ENCODE measurements around the gene MRPS27. TPM values are rescaled to one million over a fixed set of nuclear protein-coding genes. Genes with fewer than 3 reads are reported as not detected.

The MRPS27 gene
- total RNA-seq, 6 experiments from 2014 or later: 28.6 to 40.3 (median 36.0) TPM

DNA sequence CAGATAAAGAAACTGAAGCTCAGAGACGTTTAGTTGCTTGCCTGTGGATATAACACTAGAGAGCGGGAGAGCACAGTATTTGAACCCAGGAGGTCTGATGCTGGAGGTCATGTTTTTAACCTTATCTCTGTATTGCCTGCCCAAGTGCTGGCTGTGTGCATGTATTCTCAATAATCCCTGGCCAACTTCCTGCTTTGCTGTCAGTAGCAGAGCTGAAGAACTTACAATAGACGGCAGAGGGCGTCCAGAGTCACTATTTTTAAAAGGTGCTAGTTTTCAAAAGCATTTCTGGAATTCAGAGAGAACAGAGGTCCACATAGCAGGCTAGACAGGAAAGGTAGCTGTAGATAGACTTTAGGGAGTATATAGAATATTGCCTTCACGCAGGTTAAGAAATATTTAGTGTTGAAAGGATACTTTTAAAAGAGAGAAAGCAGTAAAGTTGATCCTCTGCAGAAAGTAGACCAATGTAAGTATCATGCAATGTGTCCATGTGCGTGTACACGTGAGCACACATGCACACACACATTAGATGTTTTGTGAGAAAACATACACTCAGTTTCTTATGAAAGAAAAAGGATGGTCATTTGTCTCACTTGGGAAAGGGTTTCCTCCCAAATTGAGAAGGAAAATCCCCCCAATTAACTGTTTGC is 46.4 kb upstream of the MRPS27 start:
- H3K27ac ChIP-seq: no peak overlapping the region
- no peak overlapping the region for H3K4me3 ChIP-seq
- TF ChIP-seq, protein P1, sequence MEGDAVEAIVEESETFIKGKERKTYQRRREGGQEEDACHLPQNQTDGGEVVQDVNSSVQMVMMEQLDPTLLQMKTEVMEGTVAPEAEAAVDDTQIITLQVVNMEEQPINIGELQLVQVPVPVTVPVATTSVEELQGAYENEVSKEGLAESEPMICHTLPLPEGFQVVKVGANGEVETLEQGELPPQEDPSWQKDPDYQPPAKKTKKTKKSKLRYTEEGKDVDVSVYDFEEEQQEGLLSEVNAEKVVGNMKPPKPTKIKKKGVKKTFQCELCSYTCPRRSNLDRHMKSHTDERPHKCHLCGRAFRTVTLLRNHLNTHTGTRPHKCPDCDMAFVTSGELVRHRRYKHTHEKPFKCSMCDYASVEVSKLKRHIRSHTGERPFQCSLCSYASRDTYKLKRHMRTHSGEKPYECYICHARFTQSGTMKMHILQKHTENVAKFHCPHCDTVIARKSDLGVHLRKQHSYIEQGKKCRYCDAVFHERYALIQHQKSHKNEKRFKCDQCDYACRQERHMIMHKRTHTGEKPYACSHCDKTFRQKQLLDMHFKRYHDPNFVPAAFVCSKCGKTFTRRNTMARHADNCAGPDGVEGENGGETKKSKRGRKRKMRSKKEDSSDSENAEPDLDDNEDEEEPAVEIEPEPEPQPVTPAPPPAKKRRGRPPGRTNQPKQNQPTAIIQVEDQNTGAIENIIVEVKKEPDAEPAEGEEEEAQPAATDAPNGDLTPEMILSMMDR (IDR thresholded peaks at IDR 0.05): peak; percentile 65 to 80 (median 66)
- TF ChIP-seq POLR2A (IDR thresholded peaks at IDR 0.05): no peak
- H3K27me3 ChIP-seq: no peaks in the 10 kb centered on the region
- H3K9me3 ChIP-seq: no peaks in the 10 kb centered on the region
- ATAC-seq: peak; percentile 93 to 99 (median 96)
- no peaks in the 10 kb centered on the region for H3K4me1 ChIP-seq
- no peaks in the 10 kb centered on the region for H3K36me3 ChIP-seq
- intact Hi-C loops (cut with DNase I): no loop called here
- 28% methylated on average over 7 of the region's 7 CpGs for WGBS (ENCODE audit: insufficient coverage, low coverage, low lambda C conversion rate, missing lambda C conversion rate)
- peak in 2 of 3 donors; percentile 27 to 61 for DNase-seq

DNA sequence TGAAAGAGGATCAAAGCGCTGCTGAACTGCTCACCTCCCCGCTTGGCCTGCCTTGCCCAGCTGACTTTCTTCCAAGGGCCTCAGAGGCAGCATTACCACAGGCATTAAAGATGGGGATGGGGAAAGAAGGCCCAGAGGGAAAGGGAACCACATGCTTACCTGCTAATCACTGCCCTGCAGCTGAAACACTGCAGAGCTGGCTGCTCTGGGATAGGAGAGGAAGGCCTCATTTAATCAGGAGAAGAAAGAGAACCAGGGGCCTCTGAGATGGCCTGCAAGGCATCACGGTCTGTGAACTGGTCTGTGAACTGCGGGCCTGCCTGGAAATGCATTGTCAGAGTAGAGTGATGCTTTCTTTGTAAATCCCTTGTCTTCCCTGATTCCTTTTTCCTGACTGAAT is 44.9 kb upstream of the MRPS27 start:
- Histone ChIP-seq H3K27me3 (no peaks in the 10 kb centered on the region), H3K4me3 (no peak overlapping the region), H3K9me3 (no peaks in the 10 kb centered on the region), H3K27ac (no peak overlapping the region), H3K36me3 (peaks cover 0 to 3% (median 0%) of the 10 kb centered on the region in 4 donors), H3K4me1 (no peaks in the 10 kb centered on the region)
- intact Hi-C loops (cut with DNase I): no loop called here
- WGBS (ENCODE audit: insufficient coverage, low coverage, low lambda C conversion rate, missing lambda C conversion rate): 100% methylated on average over 2 of the region's 4 CpGs
- no peak for ATAC-seq
- no peak for TF ChIP-seq POLR2A (IDR thresholded peaks at IDR 0.05)
- TF ChIP-seq, protein P1 (IDR thresholded peaks at IDR 0.05): no peak
- DNase-seq: no peak

DNA sequence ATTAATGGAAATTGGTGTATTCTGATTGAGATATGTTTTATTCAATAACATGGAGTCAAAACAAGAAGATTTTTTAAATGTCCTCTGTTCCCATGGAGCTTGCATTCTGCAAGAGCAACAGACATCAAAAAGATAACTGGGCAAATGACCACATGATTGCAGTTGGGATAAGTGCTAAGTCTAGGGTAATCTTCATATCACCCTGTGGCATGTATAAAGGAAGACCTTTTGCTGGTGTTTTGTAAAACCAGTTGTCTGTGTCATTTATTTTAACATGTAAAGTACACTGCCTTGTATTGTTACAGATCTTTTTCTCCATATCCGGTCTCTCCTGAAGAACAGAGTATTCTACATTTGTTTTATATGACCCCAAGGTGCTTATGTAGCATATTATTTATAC is 44.1 kb upstream of the MRPS27 start:
- no peak overlapping the region for H3K27ac ChIP-seq
- H3K4me3 ChIP-seq: no peak overlapping the region
- no peak for TF ChIP-seq POLR2A (IDR thresholded peaks at IDR 0.05)
- TF ChIP-seq, protein P1 (IDR thresholded peaks at IDR 0.05): no peak
- WGBS (ENCODE audit: insufficient coverage, low coverage, low lambda C conversion rate, missing lambda C conversion rate): 100% methylated on average over 1 of the region's 1 CpG
- H3K27me3 ChIP-seq: no peaks in the 10 kb centered on the region
- intact Hi-C loops (cut with DNase I): no loop called here
- DNase-seq: no peak
- H3K9me3 ChIP-seq: no peaks in the 10 kb centered on the region
- H3K4me1 ChIP-seq: no peaks in the 10 kb centered on the region
- no peak for ATAC-seq
- H3K36me3 ChIP-seq: peaks cover 0 to 5% (median 2%) of the 10 kb centered on the region in 4 donors

DNA sequence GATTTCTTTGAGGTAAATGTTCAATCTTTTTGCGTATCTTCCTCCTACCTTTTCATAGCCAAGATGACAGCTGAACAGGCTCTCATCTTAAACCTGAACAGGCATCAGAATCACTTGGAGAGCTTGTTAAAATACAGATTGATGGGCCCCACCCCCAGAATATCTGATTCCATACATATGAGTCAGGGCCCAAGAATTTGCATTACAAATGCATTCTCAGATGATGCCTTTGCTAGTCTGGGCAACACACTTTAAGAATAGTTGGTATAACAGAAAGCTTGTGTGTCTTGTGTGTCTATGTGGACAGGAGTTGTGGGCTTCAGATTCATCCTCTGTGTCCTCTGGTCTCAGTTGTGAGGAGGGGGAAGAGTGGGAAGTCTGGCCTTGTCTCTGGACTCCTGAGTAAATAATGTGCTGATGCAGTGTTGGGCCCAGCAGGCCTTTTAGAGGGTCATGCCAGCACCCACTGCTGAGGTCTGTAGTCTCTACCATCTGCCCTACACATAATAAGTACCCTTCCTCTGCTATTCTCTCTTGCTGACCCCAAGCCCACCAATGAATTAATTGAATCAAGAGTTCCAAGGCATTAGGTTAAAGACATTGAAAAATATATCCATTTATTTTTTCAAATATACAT is 43.2 kb upstream of the MRPS27 start:
- Histone ChIP-seq H3K36me3 (peaks cover 0 to 5% (median 2%) of the 10 kb centered on the region in 4 donors), H3K4me3 (no peak overlapping the region), H3K4me1 (no peaks in the 10 kb centered on the region), H3K9me3 (no peaks in the 10 kb centered on the region), H3K27ac (no peak overlapping the region), H3K27me3 (no peaks in the 10 kb centered on the region)
- WGBS (ENCODE audit: insufficient coverage, low coverage, low lambda C conversion rate, missing lambda C conversion rate): 100% methylated on average over 1 of the region's 1 CpG
- no peak for ATAC-seq
- no peak for DNase-seq
- TF ChIP-seq, protein P1 (IDR thresholded peaks at IDR 0.05): no peak
- no peak for TF ChIP-seq POLR2A (IDR thresholded peaks at IDR 0.05)
- intact Hi-C loops (cut with DNase I): no loop called here
